ENCODE results near the gene NCOR2.

The NCOR2 gene

DNA sequence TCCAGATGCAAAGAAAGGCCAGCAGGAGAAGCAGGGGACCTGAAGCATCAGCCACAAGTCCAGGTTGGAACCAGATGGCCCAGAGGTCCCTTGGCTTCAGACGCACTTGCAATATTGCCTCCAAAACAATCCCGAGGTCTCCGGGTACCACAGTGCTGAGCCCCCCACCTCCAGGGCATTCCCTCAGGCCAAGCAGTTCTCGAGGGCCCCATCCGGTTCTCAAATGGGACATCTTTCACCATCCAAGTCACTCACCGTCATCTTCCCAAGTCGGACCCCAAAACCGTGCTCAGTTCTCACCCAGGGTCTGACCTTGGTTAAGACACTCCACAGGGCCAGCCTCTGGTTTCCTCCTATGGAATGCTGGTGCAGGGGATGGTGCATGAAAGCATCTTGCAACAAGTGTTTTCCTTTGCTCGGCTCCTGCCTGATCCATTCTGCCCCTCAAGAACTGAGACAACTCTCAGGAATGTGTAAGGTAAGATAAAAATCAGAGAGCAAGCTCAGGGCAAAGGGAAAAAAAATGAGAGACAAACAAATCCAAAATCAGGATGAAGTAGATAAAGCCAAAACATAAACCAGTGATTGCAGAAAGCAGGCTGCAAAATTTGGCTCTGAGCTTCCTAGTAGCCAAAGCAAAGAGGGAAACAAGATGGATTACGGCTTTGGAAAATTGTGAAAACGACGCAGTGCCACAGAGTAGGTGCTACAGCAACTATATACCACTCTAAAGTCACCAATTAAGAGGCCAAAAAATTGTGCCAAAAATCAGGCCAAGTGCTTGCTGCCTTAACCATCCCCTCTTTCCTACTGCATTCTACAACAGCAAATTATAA lies 8.0 kb downstream of the NCOR2 start:
- TF ChIP-seq, protein P1, sequence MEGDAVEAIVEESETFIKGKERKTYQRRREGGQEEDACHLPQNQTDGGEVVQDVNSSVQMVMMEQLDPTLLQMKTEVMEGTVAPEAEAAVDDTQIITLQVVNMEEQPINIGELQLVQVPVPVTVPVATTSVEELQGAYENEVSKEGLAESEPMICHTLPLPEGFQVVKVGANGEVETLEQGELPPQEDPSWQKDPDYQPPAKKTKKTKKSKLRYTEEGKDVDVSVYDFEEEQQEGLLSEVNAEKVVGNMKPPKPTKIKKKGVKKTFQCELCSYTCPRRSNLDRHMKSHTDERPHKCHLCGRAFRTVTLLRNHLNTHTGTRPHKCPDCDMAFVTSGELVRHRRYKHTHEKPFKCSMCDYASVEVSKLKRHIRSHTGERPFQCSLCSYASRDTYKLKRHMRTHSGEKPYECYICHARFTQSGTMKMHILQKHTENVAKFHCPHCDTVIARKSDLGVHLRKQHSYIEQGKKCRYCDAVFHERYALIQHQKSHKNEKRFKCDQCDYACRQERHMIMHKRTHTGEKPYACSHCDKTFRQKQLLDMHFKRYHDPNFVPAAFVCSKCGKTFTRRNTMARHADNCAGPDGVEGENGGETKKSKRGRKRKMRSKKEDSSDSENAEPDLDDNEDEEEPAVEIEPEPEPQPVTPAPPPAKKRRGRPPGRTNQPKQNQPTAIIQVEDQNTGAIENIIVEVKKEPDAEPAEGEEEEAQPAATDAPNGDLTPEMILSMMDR (conservative IDR thresholded peaks at IDR 0.05; ENCODE audit: low read length): no peak
- no peak overlapping the region for H3K4me3 ChIP-seq (ENCODE audit: low read length)
- DNase-seq (ENCODE audit: low read depth): no peak

DNA sequence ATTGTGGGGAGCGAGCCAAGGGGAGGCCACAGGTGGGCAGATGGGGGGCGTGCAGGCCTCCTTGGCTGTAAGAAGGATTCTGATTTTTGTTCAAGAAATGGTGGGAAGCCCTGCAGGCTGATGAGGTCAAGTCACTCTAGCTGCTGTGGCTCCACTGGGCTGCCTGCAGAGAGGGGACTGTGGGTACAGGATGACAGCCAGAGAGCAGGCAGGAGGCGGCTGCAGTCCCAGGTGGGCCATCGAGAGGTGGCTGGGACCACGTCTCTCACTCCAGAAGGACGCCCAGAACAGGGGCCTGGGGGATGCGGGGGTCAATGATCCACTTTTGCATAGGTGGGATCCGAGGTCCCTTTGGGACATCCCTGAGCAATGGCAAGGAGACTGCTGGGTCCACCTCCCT lies 9.1 kb downstream of the NCOR2 start:
- no peak for DNase-seq (ENCODE audit: low read depth)
- TF ChIP-seq, protein P1 (conservative IDR thresholded peaks at IDR 0.05; ENCODE audit: low read length): no peak
- no peak overlapping the region for H3K4me3 ChIP-seq (ENCODE audit: low read length)

DNA sequence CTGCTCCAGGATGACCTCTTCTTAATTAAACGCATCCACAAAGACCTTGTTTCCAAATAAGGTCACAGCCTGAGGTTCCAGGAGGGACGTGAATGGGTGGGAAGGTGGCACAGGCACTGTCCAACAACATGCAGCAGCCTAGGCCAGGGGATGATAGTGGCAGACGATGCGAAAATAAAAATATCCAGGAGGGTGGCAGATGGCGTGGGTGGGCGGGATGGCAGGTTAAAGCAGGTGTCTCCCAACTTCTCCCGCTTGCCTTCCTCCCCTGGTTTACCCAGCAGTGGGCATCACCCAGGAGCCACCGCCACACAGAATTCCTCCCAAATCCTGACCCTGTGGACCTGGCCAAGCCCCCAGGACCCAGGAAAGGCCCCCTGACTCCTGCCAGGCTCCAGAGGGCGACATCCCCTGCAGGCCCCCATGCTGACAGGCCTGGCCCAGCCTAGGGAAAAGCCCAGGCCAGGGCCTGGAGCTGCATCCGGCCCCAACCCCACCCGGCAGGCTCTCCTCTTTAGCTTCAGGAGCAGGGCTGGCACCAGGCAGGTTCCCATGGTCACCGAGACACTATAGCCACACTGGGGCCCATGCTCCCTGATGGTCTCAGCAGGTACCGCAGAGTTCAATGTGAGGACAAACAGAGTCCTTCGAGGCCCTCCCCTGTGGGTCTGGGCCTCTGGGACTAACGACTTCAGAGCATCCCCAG lies 9.7 kb downstream of the NCOR2 start:
- TF ChIP-seq, protein P1 (conservative IDR thresholded peaks at IDR 0.05; ENCODE audit: low read length): no peak
- no peak overlapping the region for H3K4me3 ChIP-seq (ENCODE audit: low read length)
- DNase-seq (ENCODE audit: low read depth): no peak

DNA sequence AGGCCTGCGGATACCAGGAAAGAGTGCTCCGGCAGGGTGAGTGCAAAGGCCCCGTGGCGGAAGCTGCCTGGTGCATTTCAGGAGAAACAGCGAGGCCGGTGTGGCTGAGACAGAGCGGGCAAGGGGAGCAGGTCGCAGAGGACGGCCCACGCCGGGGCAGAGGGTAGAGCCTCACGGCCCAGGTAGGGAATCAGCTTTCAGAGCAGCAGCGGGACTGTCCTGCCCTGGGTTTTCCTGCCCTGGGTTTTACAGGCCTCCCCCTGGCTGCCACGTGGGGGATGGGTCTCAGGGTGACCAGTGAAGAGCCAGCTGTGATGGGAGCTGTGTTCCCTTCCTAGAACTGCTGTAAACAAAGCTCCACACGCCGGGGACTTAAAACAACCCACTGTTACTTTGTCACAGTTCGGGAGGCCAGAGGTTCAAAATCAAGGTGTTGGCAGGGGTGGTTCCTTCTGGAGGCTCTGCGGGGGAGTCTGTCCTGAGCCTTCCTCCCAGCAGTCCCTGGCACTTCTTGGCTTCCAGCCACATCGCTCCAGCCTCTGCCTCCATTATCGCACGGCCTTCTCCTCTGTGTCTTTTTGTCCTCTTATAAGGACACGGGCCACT lies 10.4 kb downstream of the NCOR2 start:
- no peak overlapping the region for H3K4me3 ChIP-seq (ENCODE audit: low read length)
- TF ChIP-seq, protein P1 (conservative IDR thresholded peaks at IDR 0.05; ENCODE audit: low read length): no peak
- no peak for DNase-seq (ENCODE audit: low read depth)

DNA sequence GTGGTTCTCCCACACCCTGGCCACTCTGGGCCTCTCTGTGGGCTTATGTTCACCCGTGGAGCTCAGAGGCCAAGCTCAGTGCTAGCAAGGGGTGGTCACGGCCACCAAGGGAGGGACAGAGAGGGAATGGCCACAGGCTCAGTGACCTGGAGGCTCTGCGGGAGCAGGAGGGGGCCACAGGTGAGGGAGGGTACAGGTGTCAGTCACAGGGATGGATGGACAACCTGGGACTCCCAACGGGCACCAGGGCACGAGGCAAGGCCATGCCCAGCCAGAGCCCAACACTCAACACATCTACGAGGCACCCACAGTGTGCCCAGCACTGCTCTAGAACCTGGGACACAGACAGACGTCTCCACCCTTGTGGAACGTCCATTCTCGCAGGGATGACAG lies 11.3 kb downstream of the NCOR2 start:
- TF ChIP-seq, protein P1 (conservative IDR thresholded peaks at IDR 0.05; ENCODE audit: low read length): no peak
- DNase-seq (ENCODE audit: low read depth): no peak
- no peak overlapping the region for H3K4me3 ChIP-seq (ENCODE audit: low read length)

DNA sequence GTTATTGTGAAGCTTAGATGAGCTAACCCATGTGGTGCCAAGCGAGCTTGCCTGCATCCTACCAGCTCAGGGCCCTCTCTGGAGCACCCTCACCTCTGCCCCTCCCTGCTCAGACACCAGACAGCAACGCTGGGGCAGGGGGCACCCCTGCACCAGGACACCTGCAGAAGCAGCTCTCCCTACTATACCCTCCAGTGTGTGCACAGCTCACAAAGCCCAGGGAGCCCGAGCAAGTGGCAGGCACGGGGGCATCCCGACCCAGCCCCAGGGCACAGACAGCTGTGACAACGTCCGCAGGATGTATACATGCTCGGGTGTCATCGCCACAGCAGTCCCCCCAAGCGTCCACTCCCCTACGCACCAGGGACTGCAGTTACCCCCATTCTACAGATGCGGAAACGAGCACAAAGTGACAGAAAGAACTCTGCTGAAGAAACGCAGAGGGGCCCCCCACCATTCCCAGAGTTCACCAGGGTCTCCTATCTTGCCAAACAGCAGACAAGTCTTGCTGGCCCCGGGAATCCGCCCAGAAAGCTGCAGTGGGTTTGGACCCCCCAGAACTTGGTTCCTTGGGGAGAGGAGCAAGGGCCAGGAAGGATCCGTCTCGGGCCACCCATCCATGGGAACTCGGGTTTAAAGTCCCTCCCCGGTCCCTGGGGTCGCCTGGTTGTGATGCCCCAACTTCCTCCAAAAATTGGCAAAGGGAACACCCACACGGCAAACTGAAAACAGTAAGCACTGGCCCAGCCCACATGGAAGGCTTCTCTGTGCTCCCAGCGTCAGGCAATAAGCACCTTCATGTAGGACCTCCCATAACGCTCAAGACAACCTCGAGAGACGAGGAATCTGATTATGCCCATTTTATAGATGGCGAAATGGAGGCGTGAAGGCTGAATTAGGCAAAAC lies 12.0 kb downstream of the NCOR2 start:
- DNase-seq (ENCODE audit: low read depth): no peak
- no peak overlapping the region for H3K4me3 ChIP-seq (ENCODE audit: low read length)
- TF ChIP-seq, protein P1 (conservative IDR thresholded peaks at IDR 0.05; ENCODE audit: low read length): no peak

Data from AG10803 (cell line).